GM18511 (cell line): ENCODE results near the gene SEC62.
"Not testable (repeated sequence)": the region's sequence is repeated elsewhere in the genome, so short reads cannot be mapped to it uniquely, and the experiment has no call there.

Source experiments
- ATAC-seq: cut with Tn5 transposase; IDR thresholded peaks from one replicate; pipeline ENCODE4 v1.9.1; 2021; ENCODE audit warnings: mild to moderate bottlenecking, moderate library complexity; ENCODE audit not compliant: unreplicated experiment

The SEC62 gene

DNA sequence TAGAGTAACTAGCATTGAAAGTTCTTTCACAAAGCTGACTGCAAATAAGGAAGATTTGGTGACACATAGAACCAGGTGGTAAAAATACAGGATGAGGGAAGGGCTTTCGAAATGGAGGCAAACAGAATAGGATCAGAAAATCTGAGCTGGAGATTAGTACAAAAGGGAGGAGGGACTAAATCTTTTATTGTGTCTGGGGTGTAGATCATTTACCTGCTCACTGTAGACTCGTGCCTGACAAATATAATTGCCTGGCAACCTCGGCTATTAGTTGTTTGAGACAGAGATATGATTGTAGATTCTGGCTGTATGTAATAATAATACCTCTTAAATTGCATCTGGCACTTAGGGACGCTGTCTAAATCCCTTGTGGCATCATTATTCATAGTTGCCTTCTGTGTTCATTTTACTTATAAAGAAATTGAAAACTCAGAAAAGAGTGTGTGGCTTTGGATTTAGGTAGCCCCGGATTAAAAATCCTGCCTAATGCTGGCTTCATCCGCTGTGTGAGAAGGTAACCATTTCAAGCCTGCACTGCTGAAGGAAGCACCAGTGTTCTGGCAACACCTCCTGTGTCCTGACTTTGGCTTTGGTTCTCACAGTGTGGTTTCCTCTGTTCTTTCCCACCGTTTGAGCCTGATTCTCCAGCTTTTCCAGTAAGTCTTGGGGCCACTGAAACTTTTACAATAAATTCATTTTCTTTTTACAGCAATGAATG, 46.2 kb downstream of the SEC62 start:
- no peak for ATAC-seq

DNA sequence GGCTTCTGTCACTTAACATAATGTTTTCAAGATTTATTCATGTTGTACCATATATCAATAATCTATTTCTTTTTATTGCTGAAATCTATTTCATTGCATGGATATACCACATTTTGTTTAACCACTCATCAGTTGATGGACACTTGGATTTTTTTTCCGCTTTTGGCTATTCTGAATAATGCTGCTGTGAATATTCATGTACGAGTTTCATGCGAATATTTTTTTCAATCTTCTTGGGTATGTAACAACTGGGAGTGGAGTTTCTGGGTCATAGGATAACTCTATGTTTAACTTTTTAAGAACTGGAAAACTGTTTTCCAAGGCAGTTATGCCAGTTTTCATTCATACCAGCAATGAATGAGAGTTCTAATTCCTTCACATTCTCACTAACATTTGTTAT, 49.5 kb downstream of the SEC62 start:
- ATAC-seq, result no peak

DNA sequence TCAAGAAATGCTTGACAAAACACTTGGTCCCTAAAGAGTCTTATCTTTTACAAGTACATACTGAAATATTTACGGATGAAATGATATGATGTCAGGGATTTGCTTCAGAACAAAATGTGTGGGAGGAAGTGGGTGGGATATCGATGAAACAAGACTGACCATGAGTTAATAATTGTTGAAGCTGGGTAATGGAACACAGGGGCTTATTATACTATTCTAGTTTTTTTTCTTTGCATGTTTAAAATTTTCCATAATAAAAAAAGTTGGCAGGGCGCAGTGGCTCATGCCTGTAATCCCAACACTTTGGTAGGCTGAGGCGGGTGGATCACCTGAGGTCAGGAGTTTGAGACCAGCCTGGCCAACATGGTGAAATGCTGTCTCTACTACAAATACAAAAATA, 52.7 kb downstream of the SEC62 start:
- ATAC-seq, result not testable (repeated sequence)

DNA sequence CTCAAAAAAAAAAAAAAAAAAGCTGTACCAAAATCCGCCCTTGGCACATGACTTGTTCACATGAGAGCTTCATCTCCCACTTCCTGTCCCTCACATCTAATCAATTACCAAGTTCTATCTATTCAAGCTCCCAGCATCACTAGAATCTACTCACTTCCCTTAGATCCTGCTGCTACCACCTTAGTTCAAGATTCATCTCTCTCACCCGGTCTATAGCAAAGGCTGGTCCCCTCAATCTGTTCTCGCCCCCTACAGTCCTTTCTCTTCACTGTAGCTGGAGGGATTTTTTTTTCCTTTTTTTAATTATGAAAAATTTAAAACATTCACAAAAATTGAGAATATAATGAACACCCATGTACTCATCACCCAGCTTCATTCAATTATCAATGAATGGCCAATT, 54.5 kb downstream of the SEC62 start:
- no peak for ATAC-seq

DNA sequence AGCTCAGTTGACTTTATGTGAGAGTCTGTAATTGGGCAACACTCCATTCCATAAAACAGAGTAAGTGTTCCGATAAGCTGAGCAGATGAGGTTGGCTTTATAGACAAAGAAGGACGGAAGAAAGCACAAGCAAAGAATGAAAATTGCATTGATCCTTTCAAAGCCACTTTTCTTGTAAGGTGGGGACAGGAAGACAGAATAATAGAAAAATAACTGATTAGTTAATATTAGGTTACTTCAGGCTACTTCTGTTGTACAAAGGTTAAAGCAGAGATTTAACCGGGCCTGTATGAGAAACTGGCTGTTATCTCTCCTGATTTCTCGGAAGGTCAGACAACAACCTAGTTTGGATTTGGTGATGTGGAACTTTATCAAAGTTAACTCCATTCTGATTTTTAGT, 55.7 kb downstream of the SEC62 start:
- ATAC-seq, result no peak

DNA sequence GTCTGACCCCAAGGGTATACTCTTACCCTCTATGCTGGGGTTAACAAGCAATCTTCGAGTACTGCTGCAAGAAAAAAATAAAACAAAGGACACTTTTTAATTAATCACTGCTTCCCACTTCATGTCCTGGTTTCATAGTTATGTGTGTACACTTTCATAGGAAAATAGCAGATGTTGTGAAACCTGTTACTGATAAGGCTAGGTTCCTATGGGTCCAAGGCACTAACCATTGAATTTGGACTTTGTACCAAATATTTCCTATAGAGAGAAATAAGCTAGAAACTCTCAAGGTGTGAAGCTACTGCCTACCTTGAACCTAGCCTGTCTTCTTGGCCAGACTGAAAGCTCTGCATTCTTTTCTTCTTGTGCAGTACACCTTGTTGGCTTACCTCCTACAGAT, 56.6 kb downstream of the SEC62 start:
- no peak for ATAC-seq

DNA sequence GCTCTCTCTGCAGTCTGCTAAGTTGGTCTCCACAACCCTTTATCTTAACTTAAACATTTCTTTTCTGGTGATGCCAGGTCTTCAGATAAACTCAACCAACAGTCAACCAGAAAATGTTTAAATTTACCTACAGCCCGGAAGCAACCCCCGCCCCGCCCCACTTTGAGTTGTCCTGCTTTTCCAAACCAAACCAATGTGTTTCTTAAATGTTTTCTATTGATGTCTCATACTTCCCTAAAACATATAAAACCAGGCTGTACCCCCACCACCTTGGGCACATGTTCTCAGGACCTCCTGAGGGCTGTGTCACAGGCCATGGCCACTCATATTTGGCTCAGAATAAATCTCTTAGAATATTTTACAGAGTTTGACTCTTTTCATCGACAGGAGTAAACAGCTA, 58.0 kb downstream of the SEC62 start:
- no peak for ATAC-seq

DNA sequence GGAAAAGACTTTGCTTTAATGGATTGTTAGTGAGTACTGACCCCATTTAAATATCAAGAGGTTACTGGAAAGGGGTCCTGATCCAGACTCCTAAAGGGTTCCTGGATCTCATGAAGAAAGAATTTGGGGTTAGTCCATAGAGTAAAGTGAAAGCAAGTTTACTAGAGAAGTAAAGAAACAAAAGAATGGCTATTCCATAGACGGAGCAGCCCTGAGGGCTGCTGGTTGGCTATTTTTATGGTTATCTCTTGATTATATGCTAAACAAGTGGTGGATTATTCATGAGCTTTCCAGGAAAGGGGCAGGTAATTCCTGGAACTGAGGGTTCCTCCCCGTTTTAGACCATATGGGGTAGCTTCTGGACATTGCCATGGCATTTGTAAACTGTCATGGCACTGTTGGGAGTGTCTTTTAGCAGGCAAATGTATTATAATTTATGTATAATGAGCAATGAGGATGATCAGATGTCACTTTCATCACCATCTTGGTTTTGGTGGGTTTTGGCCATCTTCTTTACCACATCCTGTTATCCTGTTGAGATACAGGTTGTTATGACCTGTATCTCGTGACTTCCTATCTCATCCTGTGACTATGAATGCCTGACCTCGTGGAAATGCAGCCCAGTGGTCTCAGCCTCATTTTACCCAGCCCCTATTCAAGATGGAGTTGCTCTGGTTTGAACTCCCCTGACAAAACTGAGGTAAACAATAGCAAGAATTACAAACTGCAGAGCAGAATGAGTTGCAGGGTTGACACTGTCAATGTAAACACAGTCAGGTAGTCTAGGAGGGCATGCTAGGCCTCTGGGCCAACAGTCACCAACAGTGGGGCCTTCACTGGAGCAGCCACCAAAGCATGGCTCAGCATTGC, 60.9 kb downstream of the SEC62 start:
- no peak for ATAC-seq

DNA sequence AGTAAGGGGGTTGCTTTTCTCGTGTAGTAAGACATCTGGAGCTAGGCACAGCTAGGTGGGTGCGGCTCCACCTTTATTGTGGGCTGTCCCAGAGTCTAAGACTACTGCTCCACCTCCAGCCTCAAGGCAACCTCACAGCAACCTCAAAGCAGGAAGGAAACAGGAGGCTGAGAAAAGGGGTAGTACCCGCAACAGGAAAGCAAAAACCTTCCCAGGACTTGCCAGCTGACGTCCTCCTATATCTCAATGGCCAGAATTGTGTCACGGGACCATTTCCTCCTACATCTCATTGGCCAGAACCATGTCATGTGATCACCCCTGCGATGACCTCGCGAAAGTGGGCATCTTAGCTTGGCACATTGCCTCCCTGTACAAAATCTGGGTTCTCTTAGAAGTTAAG, 66.9 kb downstream of the SEC62 start:
- no peak for ATAC-seq

DNA sequence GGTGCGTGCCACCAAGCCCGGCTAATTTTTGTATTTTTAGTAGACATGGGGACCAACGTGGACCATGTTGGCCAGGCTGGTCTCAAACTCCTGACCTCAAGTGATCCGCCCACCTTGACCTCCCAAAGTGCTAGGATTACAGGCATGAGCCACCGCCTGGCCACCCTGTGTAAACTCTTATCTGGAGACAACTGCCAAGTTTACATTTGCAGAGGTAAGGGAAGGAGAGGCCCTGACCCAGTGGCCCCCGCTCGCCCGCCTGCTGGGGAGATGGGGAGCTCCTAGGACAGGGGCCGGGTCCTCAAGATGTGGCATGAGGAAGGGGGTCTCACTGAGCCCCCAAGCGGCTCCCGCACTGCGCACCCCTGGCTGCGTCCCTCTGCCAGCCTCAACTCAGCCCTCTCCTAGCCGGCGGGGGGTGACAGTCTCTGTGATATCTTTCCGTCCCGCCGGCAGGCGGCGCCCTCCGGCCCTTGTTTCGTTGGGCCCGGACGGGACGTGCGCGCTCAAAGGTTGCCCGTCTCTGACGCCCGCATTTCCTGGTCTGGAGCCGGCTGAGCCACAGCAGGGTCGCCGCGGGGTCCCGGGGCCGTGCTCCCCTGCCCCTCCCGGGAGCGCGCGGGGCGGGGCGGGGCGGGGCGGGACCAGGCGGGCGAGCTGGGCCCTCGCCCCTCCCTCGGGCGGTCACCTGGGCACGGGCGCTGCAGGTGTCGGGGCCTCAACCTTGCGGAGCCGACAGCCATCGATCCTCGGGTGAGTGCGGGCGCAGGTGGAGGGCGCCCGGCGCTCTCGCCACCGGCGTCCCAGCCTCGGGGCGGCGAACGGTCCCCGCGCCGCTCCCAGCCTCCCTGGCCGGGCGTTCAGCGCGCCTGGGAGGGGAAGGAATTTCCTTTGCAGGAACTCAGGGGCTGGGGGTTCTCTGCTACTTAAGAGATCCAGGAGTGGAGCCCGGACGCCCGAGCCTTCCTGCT, 71.1 kb downstream of the SEC62 start, which contains the start of gene GPR160:
GPR160 (plus strand) TSS at position 533 of the 971 bp plus-strand sequence. CDS start 45,978 bp downstream, outside the sequence.
- ATAC-seq, result peak; percentile 78

DNA sequence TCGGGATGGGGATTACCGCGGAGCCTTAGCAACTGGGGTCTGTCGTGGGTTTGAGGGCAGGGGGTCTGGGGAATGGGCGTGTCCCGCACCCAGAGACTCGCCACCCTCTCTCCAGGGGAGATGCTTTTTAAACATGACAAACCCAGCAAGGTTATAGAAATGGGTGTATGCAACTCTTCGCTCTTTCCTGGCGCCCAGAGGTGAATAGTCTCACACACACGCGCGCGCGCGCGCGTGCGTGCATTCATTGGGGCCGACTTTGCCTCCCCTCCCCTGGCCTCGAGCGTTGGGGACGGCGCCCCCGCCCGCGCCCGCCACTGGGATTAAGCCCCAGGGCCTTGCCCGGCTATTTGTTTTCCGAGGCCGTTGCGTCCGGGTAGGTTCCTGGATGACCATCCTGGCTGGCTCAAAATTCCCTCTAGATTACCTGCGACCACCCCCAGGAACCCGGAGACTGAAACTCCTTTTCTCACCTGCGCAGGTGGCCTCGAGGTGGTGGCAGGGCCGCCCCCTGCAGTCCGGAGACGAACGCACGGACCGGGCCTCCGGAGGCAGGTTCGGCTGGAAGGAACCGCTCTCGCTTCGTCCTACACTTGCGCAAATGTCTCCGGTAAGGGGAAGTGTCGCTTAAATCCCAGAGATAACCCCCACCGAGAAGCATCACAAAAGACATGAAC, 72.0 kb downstream of the SEC62 start:
- peak; percentile 28 for ATAC-seq

DNA sequence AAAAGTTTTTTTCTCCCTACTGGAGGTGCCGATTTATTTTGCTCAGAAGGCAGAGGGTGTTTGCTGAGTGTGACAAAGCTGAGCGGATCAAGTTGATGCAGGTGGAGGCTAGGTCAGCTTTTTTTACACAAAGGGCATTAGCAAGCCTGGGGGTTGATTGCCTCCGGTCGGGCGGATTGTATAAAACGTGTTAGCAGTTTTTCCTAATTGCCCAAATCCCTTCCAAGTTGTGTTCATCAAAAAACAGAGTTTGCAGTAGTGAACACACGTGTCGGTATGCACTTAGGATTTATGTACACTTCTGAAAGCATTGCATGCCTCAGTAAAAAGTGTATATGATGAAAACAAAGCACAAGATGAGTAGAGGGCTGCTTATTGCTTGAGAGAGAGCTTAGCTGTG, 73.8 kb downstream of the SEC62 start:
- ATAC-seq, result no peak

DNA sequence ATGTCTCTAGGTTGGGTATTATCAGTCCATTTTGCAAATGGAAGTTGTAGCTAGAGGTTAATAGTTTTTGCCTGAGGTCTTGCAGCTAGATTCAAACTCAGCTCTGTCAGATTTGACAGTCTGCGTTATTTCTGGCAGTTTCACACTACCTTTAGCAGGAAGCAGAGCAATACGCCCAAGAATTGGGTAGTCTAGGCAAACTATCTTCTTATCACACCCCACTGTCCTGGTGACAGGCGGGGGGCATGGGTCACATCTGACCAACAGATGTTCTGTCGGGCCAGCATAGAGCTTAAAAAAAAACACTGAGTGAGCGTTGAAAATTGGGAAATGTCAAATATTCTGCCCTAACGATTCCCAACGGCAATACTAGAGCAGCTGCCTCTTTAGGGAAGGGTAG, 76.9 kb downstream of the SEC62 start:
- ATAC-seq, result no peak

DNA sequence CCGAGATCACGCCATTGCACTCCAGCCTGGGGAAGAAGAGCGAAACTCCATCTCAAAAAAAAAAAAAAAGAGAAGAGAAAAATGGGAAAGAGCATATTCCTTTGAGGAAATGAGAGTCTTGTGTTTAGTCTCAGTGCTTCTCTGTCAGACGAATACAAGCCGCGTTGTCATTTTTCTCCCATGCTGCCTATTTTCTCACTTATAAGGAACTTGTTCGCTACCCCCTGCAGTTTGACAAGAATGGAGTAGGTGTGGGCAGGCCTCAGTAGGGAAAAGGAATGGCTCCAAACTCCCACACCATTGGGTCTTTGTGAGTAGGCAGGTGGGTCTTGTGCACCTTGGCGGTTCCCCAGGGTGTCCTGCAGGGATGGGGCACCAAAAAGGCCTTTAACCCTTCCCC, 77.7 kb downstream of the SEC62 start:
- no peak for ATAC-seq

DNA sequence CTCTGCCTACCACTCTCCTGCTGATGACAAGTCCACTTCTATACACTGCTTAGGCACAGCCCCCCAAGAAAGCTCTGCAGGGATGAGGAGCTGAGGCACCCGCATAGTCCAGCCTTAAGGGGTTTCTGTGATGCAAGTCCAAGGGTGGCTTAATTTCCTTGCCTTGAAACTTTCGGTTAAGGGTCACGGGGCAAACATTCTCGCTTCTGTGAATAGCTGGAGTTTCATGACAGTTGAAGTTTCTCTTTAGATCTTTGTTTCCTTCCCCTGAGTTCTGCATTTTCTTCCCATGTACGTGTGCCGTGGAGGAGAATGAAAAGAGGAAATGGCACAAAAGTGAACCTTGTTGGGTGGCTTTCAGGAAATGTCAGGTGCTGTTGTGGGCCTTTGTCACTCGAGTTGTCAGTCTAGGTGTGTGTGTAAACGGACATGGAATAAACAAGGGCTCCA, 78.2 kb downstream of the SEC62 start:
- peak; percentile 85 for ATAC-seq

DNA sequence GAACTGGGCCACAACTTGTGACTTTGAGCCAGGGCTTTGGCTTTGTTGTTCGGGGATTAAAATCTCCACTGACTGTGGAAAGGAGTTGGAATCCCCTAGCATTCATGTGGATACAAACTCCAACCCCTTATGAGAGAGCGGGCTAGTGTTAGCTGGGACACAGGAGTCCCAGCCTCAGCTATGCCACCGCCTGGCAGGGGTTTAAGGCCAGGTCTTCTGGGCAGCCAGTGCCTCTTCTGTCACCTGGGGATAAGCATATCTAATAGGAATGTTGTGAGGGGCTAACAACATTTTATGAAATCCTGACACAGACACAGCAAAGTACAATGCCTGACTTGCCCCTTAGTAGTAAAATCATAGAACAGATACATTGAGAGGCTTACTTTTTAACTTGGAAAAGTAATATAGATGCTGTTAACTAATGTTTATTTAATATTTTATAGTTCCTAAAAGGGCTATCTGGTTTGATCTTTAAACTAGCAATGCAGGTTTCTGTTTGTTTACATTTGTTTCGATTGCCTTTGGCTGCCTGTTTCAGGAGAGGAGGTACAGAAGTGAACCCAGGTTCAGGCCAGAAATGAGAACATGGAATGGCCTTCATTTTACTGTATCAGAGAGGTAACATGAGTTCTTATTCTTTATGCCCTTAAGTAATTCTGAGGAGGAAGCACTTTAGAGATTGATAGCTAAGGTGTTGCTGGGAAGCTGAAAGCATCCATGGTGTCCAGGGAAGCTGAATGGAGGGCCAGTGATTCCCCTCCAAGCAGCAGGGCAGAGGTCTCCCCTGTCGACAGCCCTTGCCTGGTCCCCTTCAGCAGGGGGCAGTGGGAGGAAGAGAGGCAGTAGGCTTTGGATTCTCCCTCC, 79.9 kb downstream of the SEC62 start:
- no peak for ATAC-seq

DNA sequence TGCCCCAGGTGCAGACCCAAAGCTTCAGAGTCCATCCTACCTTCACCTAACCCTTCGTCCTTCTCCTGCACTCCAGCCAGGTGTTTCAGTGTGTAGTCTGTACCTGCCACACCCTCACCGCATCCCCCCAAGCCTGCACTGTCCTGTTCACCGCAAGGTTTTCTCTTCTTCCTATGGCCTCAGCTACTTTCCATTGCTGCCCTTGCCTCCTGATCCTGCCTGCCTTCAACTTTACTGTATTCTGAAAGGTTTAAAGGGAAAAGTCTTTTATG, 80.5 kb downstream of the SEC62 start:
- ATAC-seq, result no peak
